ENCODE measurements around the gene C1orf210.

The C1orf210 gene

DNA sequence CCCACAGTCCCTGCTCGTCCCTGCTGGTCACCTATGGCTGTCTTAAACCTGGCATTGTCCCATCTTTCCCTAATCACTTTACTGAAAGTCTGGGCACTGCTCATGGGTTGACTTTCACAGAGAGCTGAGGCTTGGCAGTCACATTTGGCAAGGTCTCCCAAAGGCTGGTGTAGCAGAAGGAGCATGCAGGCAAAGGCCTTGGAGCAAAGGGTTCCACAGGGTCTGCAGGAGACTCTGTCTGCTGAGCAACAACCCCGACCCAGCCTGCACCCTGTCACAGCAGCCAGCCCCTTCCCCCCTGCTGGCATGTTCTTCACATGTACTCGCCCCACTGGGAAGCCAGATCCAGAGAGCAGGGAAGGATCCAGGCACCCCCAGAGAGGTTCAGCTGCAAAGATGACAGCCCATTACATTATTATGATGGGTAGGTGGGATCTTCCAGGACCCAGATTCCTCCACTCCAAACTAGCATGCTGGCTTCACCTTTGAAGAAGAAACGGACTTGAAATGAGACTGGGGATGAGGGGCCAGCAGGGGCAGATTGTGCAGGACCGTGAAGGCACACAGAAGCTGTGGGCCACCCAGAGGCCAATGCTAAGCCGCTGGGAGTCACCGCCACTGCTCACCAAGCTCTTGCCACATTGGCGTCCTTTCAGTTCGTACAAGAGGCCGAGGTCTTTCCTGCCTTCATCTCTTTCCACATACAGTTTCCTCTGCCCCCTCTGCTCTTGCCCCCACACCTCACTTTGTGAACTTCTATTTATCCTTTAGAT is 29.8 kb downstream of the C1orf210 start:
- no peak overlapping the region for H3K4me3 ChIP-seq (ENCODE audit: low read depth, low read length)
- TF ChIP-seq, protein P1, sequence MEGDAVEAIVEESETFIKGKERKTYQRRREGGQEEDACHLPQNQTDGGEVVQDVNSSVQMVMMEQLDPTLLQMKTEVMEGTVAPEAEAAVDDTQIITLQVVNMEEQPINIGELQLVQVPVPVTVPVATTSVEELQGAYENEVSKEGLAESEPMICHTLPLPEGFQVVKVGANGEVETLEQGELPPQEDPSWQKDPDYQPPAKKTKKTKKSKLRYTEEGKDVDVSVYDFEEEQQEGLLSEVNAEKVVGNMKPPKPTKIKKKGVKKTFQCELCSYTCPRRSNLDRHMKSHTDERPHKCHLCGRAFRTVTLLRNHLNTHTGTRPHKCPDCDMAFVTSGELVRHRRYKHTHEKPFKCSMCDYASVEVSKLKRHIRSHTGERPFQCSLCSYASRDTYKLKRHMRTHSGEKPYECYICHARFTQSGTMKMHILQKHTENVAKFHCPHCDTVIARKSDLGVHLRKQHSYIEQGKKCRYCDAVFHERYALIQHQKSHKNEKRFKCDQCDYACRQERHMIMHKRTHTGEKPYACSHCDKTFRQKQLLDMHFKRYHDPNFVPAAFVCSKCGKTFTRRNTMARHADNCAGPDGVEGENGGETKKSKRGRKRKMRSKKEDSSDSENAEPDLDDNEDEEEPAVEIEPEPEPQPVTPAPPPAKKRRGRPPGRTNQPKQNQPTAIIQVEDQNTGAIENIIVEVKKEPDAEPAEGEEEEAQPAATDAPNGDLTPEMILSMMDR (IDR thresholded peaks at IDR 0.05; ENCODE audit: low read depth, low read length), result no peak

DNA sequence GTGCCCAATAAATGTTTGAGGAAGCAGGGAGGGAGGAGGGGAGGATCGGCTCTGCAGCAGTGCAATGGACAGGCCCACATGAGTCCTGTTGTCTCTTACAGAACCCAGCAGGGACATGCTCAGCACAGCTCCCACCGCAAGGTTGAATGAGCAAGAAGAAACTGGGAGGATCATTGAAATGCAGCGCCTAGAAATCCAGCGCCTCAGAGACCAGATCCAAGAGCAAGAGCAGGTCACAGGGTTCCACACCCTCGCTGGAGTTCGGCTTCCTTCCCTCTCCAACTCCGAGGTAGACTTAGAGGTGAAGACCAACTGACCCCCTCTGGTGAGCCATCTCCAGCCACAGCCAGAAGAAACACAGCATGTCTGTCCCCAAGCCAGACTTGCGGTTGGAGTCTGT is 31.5 kb downstream of the C1orf210 start:
- H3K4me3 ChIP-seq (ENCODE audit: low read depth, low read length), result no peak overlapping the region
- TF ChIP-seq, protein P1 (IDR thresholded peaks at IDR 0.05; ENCODE audit: low read depth, low read length), result no peak

DNA sequence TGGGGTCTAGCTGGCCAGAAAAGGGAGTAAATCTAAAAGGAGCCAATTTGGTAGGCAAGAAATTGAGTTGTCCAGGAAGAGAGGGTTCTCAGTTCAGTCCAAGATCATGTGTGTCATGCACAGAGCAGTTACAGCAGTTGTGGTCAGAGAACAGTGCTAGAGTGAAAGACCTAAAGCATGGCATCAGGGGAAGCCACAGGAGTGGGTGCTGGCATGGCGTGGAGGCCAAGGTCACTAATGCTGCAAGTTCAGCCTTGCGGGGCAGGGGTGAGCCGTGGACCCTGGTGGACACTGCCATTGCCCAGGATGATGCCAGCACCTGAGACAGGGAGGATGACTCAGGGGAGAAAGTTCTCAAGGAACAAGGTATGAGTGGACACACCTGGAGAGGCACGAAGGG is 32.2 kb downstream of the C1orf210 start:
- TF ChIP-seq, protein P1 (IDR thresholded peaks at IDR 0.05; ENCODE audit: low read depth, low read length), result no peak
- H3K4me3 ChIP-seq (ENCODE audit: low read depth, low read length), result no peak overlapping the region

DNA sequence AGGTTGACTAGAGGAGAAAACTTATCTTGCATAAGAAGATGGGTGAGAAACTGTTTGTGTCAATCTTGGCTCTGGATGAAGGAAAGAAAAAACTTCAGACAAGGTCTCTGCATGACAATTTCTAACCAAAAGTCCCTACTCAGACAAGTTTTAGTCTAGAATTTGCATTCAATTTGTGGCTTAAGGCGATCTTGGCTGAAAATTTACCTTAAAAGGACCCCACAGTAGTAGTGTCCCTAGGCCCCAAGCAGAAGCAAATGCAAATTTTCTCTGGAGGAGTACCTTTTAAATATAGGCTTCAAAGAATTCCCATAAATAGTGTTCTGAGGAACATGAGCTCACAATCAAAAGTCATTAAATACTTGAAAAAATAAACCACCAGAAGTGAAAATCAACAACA is 33.2 kb downstream of the C1orf210 start:
- H3K4me3 ChIP-seq (ENCODE audit: low read depth, low read length), result no peak overlapping the region
- TF ChIP-seq, protein P1 (IDR thresholded peaks at IDR 0.05; ENCODE audit: low read depth, low read length), result no peak

DNA sequence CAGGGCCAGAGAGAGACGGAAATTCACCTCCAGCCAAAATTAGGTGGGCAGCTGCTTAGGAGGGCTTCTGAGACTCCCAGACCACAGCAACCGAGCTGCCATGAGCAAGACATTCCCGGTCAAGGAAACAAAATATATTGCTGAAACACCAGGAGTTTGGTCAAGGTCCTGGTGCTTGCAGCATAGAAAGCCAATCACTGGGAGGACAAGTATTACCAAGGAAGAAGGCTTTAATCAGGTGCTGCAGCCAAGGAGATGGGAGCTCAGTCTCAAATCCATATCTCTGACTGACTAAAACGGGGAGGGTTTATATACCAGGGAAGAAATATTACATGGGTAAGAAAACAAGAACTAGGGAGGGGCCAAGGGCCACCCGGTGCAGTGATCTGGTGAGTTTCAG is 34.4 kb downstream of the C1orf210 start:
- no peak overlapping the region for H3K4me3 ChIP-seq (ENCODE audit: low read depth, low read length)
- TF ChIP-seq, protein P1 (IDR thresholded peaks at IDR 0.05; ENCODE audit: low read depth, low read length), result no peak

DNA sequence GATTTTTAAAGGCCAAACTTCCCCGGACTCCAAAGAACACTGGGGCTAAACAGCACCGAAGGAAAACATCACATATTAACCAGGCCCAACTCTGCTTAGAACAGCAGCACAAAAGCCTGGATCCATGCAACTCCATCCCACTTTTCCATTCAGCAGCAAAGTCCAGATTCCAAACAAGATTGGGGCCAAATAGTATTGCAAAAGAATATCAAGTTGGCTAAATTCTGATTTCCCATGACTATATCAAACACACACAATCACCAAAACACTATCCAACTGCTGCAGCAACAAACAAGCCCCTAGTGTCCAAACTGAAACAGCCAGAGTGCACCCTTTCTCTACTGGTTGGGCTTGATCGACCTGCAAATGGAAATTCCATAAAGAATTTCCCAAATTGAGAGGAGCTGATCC is 35.0 kb downstream of the C1orf210 start:
- TF ChIP-seq, protein P1 (IDR thresholded peaks at IDR 0.05; ENCODE audit: low read depth, low read length), result no peak
- H3K4me3 ChIP-seq (ENCODE audit: low read depth, low read length), result no peak overlapping the region

DNA sequence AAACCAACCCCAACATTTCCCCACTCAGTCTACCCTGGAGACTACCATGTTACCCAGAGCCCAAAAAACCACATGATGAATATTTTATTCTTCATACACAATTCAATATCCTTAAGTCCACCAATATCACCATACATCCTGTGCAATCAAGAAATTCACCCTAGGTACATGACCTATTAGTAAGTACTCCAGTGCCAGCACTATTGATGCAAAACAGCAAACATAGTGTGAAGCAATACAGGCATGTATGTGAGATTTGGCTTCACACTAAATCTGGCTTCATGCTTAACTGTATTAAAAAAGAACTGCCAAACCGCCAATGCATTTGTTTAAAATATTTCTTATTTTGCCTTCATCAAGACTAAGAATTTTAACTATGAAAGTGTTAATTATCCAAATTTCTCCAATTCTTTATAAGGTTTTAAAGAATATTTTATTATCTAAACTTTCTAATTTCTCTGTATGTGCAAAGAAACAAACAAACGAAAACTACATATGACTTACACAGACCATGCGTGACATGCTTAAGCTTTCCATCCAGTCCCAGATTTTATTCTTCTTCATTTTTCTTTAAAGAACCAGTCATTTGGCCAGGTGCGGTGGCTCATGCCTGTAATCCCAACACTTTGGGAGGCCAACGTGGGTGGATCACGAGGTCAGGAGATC is 38.0 kb downstream of the C1orf210 start:
- H3K4me3 ChIP-seq (ENCODE audit: low read depth, low read length), result no peak overlapping the region
- TF ChIP-seq, protein P1 (IDR thresholded peaks at IDR 0.05; ENCODE audit: low read depth, low read length), result no peak
